ENCODE measurements around the gene ADCK1. TPM values are rescaled to one million over a fixed set of nuclear protein-coding genes. Genes with fewer than 3 reads are reported as not detected.

The ADCK1 gene
- total RNA-seq, 1 experiment from 2014 or later, result 8.8 TPM

- H3K36me3 Mint-ChIP-seq (ENCODE audit: insufficient read depth, unreplicated experiment), result no peaks in the 10 kb centered on the region
- TF ChIP-seq, protein P1, sequence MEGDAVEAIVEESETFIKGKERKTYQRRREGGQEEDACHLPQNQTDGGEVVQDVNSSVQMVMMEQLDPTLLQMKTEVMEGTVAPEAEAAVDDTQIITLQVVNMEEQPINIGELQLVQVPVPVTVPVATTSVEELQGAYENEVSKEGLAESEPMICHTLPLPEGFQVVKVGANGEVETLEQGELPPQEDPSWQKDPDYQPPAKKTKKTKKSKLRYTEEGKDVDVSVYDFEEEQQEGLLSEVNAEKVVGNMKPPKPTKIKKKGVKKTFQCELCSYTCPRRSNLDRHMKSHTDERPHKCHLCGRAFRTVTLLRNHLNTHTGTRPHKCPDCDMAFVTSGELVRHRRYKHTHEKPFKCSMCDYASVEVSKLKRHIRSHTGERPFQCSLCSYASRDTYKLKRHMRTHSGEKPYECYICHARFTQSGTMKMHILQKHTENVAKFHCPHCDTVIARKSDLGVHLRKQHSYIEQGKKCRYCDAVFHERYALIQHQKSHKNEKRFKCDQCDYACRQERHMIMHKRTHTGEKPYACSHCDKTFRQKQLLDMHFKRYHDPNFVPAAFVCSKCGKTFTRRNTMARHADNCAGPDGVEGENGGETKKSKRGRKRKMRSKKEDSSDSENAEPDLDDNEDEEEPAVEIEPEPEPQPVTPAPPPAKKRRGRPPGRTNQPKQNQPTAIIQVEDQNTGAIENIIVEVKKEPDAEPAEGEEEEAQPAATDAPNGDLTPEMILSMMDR (IDR thresholded peaks at IDR 0.05; ENCODE audit: insufficient read depth in 1 of 2, low read depth in 1 of 2, low read length in 1 of 2, severe bottlenecking in 1 of 2, unreplicated experiment in 1 of 2), result no peak
- no TSS peak for BruUV-seq (replicated peaks)
- CTCF ChIA-PET, result interaction anchor here (1.0 kb wide), 1 partner anchor 101 kb away, joined by 3 read pairs; no protein-coding TSS in a partner anchor
- Histone ChIP-seq H3K9me3 (no peaks in the 10 kb centered on the region), H3K4me1 (no peaks in the 10 kb centered on the region), H3K4me3 (ENCODE audit: low read depth, low read length) (no peak overlapping the region), H3K36me3 (ENCODE audit: control insufficient read depth, insufficient read depth, low read length) (no peaks in the 10 kb centered on the region), H3K27me3 (replicated peaks; ENCODE audit: control insufficient read depth, insufficient read depth, low read length) (no peaks in the 10 kb centered on the region; the same call in 1 of the 2 replicates)
- H3K9me3 Mint-ChIP-seq (ENCODE audit: unreplicated experiment), result no peaks in the 10 kb centered on the region
- intact Hi-C loops (cut with micrococcal nuclease; ENCODE audit: unreplicated experiment), result no loop called here
- POLR2A ChIA-PET, result no interaction called here
- H3K27me3 Mint-ChIP-seq (ENCODE audit: insufficient read depth, unreplicated experiment), result peaks cover 14% of the 10 kb centered on the region
- H3K4me3 Mint-ChIP-seq (ENCODE audit: unreplicated experiment), result no peak overlapping the region
- DNase-seq, result no peak
- no peaks in the 10 kb centered on the region for H3K4me1 Mint-ChIP-seq (ENCODE audit: low read depth, unreplicated experiment)
- H3K27ac Mint-ChIP-seq (ENCODE audit: unreplicated experiment), result no peak overlapping the region
Measured at GRCh38 chr14:77961847-77962580, 162.1 kb downstream of the ADCK1 start.

- CTCF ChIA-PET, result no interaction called here
- no peaks in the 10 kb centered on the region for H3K9me3 ChIP-seq
- no peak overlapping the region for H3K27ac Mint-ChIP-seq (ENCODE audit: unreplicated experiment)
- DNase-seq, result no peak
- no peak overlapping the region for H3K4me3 ChIP-seq (ENCODE audit: low read depth, low read length)
- H3K4me3 Mint-ChIP-seq (ENCODE audit: unreplicated experiment), result no peak overlapping the region
- H3K36me3 Mint-ChIP-seq (ENCODE audit: insufficient read depth, unreplicated experiment), result no peaks in the 10 kb centered on the region
- no peaks in the 10 kb centered on the region for H3K36me3 ChIP-seq (ENCODE audit: control insufficient read depth, insufficient read depth, low read length)
- H3K9me3 Mint-ChIP-seq (ENCODE audit: unreplicated experiment), result no peaks in the 10 kb centered on the region
- H3K27me3 Mint-ChIP-seq (ENCODE audit: insufficient read depth, unreplicated experiment), result peaks cover 5% of the 10 kb centered on the region
- no TSS peak for BruUV-seq (replicated peaks)
- no peaks in the 10 kb centered on the region for H3K4me1 Mint-ChIP-seq (ENCODE audit: low read depth, unreplicated experiment)
- no peaks in the 10 kb centered on the region for H3K4me1 ChIP-seq
- intact Hi-C loops (cut with micrococcal nuclease; ENCODE audit: unreplicated experiment), result no loop called here
- no peaks in the 10 kb centered on the region; the same call in 1 of the 2 replicates for H3K27me3 ChIP-seq (replicated peaks; ENCODE audit: control insufficient read depth, insufficient read depth, low read length)
- POLR2A ChIA-PET, result no interaction called here
- TF ChIP-seq, protein P1 (IDR thresholded peaks at IDR 0.05; ENCODE audit: insufficient read depth in 1 of 2, low read depth in 1 of 2, low read length in 1 of 2, severe bottlenecking in 1 of 2, unreplicated experiment in 1 of 2), result no peak
Measured at GRCh38 chr14:77962731-77963520, 163.0 kb downstream of the ADCK1 start.

- CTCF ChIA-PET, result no interaction called here
- no peak overlapping the region for H3K4me3 Mint-ChIP-seq (ENCODE audit: unreplicated experiment)
- no peaks in the 10 kb centered on the region for H3K9me3 Mint-ChIP-seq (ENCODE audit: unreplicated experiment)
- no peaks in the 10 kb centered on the region for H3K9me3 ChIP-seq
- H3K36me3 Mint-ChIP-seq (ENCODE audit: insufficient read depth, unreplicated experiment), result no peaks in the 10 kb centered on the region
- no peaks in the 10 kb centered on the region; the same call in 1 of the 2 replicates for H3K27me3 ChIP-seq (replicated peaks; ENCODE audit: control insufficient read depth, insufficient read depth, low read length)
- BruUV-seq (replicated peaks), result no TSS peak
- H3K27ac Mint-ChIP-seq (ENCODE audit: unreplicated experiment), result no peak overlapping the region
- no peaks in the 10 kb centered on the region for H3K4me1 ChIP-seq
- no peak for DNase-seq
- H3K4me3 ChIP-seq (ENCODE audit: low read depth, low read length), result no peak overlapping the region
- POLR2A ChIA-PET, result no interaction called here
- TF ChIP-seq, protein P1 (IDR thresholded peaks at IDR 0.05; ENCODE audit: insufficient read depth in 1 of 2, low read depth in 1 of 2, low read length in 1 of 2, severe bottlenecking in 1 of 2, unreplicated experiment in 1 of 2), result no peak
- H3K36me3 ChIP-seq (ENCODE audit: control insufficient read depth, insufficient read depth, low read length), result no peaks in the 10 kb centered on the region
- intact Hi-C loops (cut with micrococcal nuclease; ENCODE audit: unreplicated experiment), result no loop called here
- peaks cover 5% of the 10 kb centered on the region for H3K27me3 Mint-ChIP-seq (ENCODE audit: insufficient read depth, unreplicated experiment)
- H3K4me1 Mint-ChIP-seq (ENCODE audit: low read depth, unreplicated experiment), result no peaks in the 10 kb centered on the region
Measured at GRCh38 chr14:77964586-77964985, 164.7 kb downstream of the ADCK1 start.
